A673 (cell line): ENCODE measurements around the gene TMEM178B. TPM values are rescaled to one million over a fixed set of nuclear protein-coding genes. Genes with fewer than 3 reads are reported as not detected.

Experiments
- BruUV-seq: library from RNA; stranded (reverse); fragments of 400-500 nt; replicated peaks from 2 replicates; lab custom pipeline; 2021; lab: Mats Ljungman, UMichigan
- CTCF ChIA-PET: fragments of 300-600 bp; sonication (Branson Sonifier 250); formaldehyde crosslinking; loops from one replicate; lab custom pipeline; 2022; ENCODE audit warnings: antibody characterized with exemption; lab: Charles Lee
- POLR2A ChIA-PET: fragments of 300-600 bp; sonication (Branson Sonifier 250); formaldehyde crosslinking; loops from one replicate; lab custom pipeline; 2022; ENCODE audit warnings: antibody characterized with exemption; ENCODE audit not compliant: low non-redundant PET; lab: Charles Lee
- DNase-seq: peaks from one replicate; pipeline ENCODE4 v3.0.0-alpha.2; 2015; ENCODE audit warnings: low spot score
- H3K27ac ChIP-seq: fragments of 200-600 bp; sonication (generic); 2 replicates; pipeline ENCODE4 v1.5.1; 2016; ENCODE audit warnings: mixed run types, low read depth, mild to moderate bottlenecking, mixed read lengths, antibody characterized with exemption, low read length; ENCODE audit not compliant: poor library complexity, severe bottlenecking
- H3K27me3 ChIP-seq: fragments of 200-600 bp; sonication (generic); replicated peaks from 2 replicates; pipeline ENCODE4 v1.6.1; 2017; ENCODE audit warnings: mixed run types, low read depth, mild to moderate bottlenecking, mixed read lengths, antibody characterized with exemption, low read length; ENCODE audit not compliant: insufficient read depth, poor library complexity
- H3K36me3 ChIP-seq: fragments of 200-600 bp; sonication (generic); 2 replicates; pipeline ENCODE4 v1.6.1; 2016; ENCODE audit warnings: mixed run types, mild to moderate bottlenecking, mixed read lengths, antibody characterized with exemption, low read length; ENCODE audit not compliant: insufficient read depth, poor library complexity, severe bottlenecking
- H3K4me1 ChIP-seq: fragments of 200-600 bp; sonication (generic); 2 replicates; pipeline ENCODE4 v1.6.1; 2017; ENCODE audit warnings: mixed run types, mild to moderate bottlenecking, mixed read lengths, antibody characterized with exemption, low read length; ENCODE audit not compliant: insufficient read depth, poor library complexity, severe bottlenecking
- H3K4me3 ChIP-seq: fragments of 200-600 bp; sonication (generic); 2 replicates; pipeline ENCODE4 v1.5.1; 2016; ENCODE audit warnings: low read depth, mixed run types, mild to moderate bottlenecking, mixed read lengths, low read length; ENCODE audit not compliant: poor library complexity, severe bottlenecking
- H3K9me3 ChIP-seq: fragments of 200-600 bp; sonication (generic); 2 replicates; pipeline ENCODE4 v1.6.1; 2016; ENCODE audit warnings: mixed run types, low read depth, mild to moderate bottlenecking, mixed read lengths, antibody characterized with exemption, low read length; ENCODE audit not compliant: poor library complexity, severe bottlenecking
- EZH2 ChIP-seq: fragments of 200-600 bp; sonication (generic); IDR thresholded peaks from 2 replicates; pipeline ENCODE4 v1.6.1; 2017; ENCODE audit warnings: borderline replicate concordance, low read depth, mild to moderate bottlenecking, mixed read lengths, antibody characterized with exemption, low read length; ENCODE audit not compliant: poor library complexity, severe bottlenecking
- intact Hi-C: fragments of 100-400 bp; cut with micrococcal nuclease; formaldehyde crosslinking; loops from one replicate; pipeline ENCODE4 v1.10.0; 2022; ENCODE audit not compliant: unreplicated experiment
- total RNA-seq: library from RNA; stranded (reverse); gene quantifications from 2 replicates; pipeline ENCODE4 v1.2.3, GENCODE V29; 2021
- TF ChIP-seq, protein P1 (sequence below): fragments of 300-800, 200-600 bp; sonication (generic); conservative IDR thresholded peaks from 2 replicates; pipeline ENCODE4 v1.5.1; 2017; ENCODE audit warnings: low read depth, mild to moderate bottlenecking, antibody characterized with exemption, low read length, moderate library complexity, mixed read lengths

The TMEM178B gene
- total RNA-seq, 1 experiment from 2014 or later, result 2.8 TPM

DNA sequence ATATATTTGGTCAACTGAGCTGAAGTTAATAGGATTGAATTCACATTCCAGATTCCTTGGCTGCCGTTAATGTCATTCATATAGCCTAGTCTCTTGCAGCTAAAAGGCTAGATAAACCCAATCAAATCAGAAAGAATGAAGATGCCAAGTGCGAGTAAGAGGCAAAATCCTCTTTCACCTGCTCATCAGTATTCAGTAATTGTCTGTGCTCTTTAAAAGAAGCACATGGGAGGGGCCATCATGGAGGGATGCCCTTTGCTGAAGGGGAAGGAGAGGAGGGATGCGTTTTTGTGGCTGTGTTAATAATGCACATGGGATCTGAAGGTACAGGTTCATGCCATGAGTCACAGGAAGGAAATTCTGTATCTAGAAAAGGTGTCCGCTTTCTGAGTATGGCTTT, 232.2 kb downstream of the TMEM178B start:
- ChIA-PET POLR2A (no interaction called here), CTCF (no interaction called here)
- Histone ChIP-seq H3K27ac (no peak overlapping the region), H3K36me3 (no peaks in the 10 kb centered on the region), H3K4me1 (no peaks in the 10 kb centered on the region), H3K27me3 (no peaks in the 10 kb centered on the region), H3K4me3 (no peak overlapping the region), H3K9me3 (no peaks in the 10 kb centered on the region)
- TF ChIP-seq, protein P1, sequence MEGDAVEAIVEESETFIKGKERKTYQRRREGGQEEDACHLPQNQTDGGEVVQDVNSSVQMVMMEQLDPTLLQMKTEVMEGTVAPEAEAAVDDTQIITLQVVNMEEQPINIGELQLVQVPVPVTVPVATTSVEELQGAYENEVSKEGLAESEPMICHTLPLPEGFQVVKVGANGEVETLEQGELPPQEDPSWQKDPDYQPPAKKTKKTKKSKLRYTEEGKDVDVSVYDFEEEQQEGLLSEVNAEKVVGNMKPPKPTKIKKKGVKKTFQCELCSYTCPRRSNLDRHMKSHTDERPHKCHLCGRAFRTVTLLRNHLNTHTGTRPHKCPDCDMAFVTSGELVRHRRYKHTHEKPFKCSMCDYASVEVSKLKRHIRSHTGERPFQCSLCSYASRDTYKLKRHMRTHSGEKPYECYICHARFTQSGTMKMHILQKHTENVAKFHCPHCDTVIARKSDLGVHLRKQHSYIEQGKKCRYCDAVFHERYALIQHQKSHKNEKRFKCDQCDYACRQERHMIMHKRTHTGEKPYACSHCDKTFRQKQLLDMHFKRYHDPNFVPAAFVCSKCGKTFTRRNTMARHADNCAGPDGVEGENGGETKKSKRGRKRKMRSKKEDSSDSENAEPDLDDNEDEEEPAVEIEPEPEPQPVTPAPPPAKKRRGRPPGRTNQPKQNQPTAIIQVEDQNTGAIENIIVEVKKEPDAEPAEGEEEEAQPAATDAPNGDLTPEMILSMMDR, result no peak
- TF ChIP-seq EZH2, result no peak
- no TSS peak for BruUV-seq
- intact Hi-C loops, result no loop called here
- no peak for DNase-seq

DNA sequence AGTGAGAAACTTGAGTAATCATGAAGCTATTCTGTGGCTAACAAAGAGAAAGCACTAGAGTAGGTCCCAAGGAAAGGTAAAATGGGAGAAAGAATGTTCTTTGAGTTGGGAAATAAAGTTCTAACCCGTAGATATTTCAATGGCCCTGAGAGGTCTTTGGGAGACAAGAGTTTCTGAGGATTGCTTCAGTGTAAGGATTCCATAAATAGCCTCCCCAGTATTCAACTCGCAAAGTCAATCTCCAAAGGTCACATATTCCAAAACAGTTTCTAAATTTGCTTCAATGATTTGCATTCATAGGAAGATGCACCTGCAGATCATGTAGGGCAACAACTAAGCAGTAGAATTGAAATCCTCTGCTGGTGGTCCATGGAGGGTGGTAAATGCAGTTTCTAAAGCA, 238.5 kb downstream of the TMEM178B start:
- H3K4me3 ChIP-seq, result no peak overlapping the region
- DNase-seq, result no peak
- H3K4me1 ChIP-seq, result no peaks in the 10 kb centered on the region
- TF ChIP-seq, protein P1, result no peak
- TF ChIP-seq EZH2, result no peak
- POLR2A ChIA-PET, result no interaction called here
- no TSS peak for BruUV-seq
- H3K27ac ChIP-seq, result no peak overlapping the region
- no peaks in the 10 kb centered on the region for H3K9me3 ChIP-seq
- CTCF ChIA-PET, result no interaction called here
- H3K36me3 ChIP-seq, result no peaks in the 10 kb centered on the region
- H3K27me3 ChIP-seq, result no peaks in the 10 kb centered on the region
- intact Hi-C loops, result no loop called here

DNA sequence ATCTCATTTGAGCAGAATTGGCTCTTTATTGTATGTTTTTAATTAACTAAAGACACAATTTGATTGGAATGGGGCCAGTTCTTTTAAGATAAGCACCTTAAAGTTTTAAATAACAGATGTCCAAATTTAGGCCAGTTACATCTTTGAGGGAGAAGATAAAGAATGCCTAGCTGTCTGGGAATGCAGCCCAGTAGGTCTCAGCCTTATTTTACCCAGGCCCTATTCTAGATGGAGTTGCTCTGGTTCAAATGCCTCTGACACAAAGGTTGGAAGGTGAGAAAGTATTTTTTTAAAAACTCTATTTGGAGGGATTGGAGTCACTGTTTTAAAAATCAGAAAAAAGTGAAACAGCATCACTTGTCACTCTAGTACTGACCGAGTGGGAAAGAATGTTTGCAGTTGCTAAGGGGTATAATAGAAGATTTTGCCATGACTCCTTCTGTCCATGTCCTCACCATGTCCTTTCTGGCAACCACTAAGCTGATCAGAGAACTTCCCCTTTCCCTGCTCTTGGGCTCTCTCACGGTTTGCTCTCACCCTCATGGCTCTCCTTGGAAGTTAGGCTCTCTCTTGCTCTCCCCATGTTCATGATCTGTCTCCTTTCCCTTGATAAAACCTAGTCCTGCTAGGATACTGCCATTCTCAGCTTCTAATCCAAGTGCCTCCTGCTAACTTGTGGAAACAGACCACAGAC, 239.1 kb downstream of the TMEM178B start:
- TF ChIP-seq, protein P1, result no peak
- TF ChIP-seq EZH2, result no peak
- no peak for DNase-seq
- Histone ChIP-seq H3K36me3 (no peaks in the 10 kb centered on the region), H3K27ac (no peak overlapping the region), H3K4me3 (no peak overlapping the region), H3K27me3 (no peaks in the 10 kb centered on the region), H3K4me1 (no peaks in the 10 kb centered on the region), H3K9me3 (no peaks in the 10 kb centered on the region)
- POLR2A ChIA-PET, result no interaction called here
- intact Hi-C loops, result no loop called here
- BruUV-seq, result no TSS peak
- CTCF ChIA-PET, result no interaction called here
